ENCODE measurements around the gene STRADA.

GRCh38 chr17:63760771-63761539, 19.4 kb upstream of the STRADA start:
- TF ChIP-seq, protein P1, sequence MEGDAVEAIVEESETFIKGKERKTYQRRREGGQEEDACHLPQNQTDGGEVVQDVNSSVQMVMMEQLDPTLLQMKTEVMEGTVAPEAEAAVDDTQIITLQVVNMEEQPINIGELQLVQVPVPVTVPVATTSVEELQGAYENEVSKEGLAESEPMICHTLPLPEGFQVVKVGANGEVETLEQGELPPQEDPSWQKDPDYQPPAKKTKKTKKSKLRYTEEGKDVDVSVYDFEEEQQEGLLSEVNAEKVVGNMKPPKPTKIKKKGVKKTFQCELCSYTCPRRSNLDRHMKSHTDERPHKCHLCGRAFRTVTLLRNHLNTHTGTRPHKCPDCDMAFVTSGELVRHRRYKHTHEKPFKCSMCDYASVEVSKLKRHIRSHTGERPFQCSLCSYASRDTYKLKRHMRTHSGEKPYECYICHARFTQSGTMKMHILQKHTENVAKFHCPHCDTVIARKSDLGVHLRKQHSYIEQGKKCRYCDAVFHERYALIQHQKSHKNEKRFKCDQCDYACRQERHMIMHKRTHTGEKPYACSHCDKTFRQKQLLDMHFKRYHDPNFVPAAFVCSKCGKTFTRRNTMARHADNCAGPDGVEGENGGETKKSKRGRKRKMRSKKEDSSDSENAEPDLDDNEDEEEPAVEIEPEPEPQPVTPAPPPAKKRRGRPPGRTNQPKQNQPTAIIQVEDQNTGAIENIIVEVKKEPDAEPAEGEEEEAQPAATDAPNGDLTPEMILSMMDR (IDR thresholded peaks at IDR 0.05), result no peak
- no peak for TF ChIP-seq POLR2A (IDR thresholded peaks at IDR 0.05)

Measured in Peyer's patch (tissue), 4 donors.